WTC11 (cell line): ENCODE data around the gene ATXN2L.

Experiments
- CREB1 ChIP-seq: sonication (generic); formaldehyde crosslinking; IDR thresholded peaks from 2 replicates; pipeline ENCODE4 v1.8.0; 2023; ENCODE audit warnings: mild to moderate bottlenecking, missing genetic modification reagents
- ELF4 ChIP-seq: sonication (generic); formaldehyde crosslinking; IDR thresholded peaks from 2 replicates; pipeline ENCODE4 v1.8.1; 2022; ENCODE audit warnings: low read depth, mild to moderate bottlenecking, moderate library complexity, missing genetic modification reagents
- ESRRA ChIP-seq: sonication (generic); formaldehyde crosslinking; IDR thresholded peaks from 2 replicates; pipeline ENCODE4 v1.8.1; 2022; ENCODE audit warnings: mild to moderate bottlenecking, missing genetic modification reagents, borderline replicate concordance
- FOXJ3 ChIP-seq: sonication (generic); formaldehyde crosslinking; IDR thresholded peaks from 2 replicates; pipeline ENCODE4 v1.9.0; 2021; ENCODE audit warnings: missing genetic modification reagents, mild to moderate bottlenecking, borderline replicate concordance
- SMAD3 ChIP-seq: sonication (generic); formaldehyde crosslinking; IDR thresholded peaks from 2 replicates; pipeline ENCODE4 v1.8.0; 2022; ENCODE audit warnings: missing genetic modification reagents, mild to moderate bottlenecking, borderline replicate concordance
- SMAD4 ChIP-seq: sonication (generic); formaldehyde crosslinking; IDR thresholded peaks from 2 replicates; pipeline ENCODE4 v1.8.0; 2022; ENCODE audit warnings: mild to moderate bottlenecking, missing genetic modification reagents
- SOX15 ChIP-seq: fragments of 250-450 bp; sonication (Bioruptor Pico); IDR thresholded peaks from 2 replicates; pipeline ENCODE4 v1.9.0; 2021; ENCODE audit warnings: mild to moderate bottlenecking
- TF ChIP-seq, protein P1 (sequence below): sonication (generic); formaldehyde crosslinking; conservative IDR thresholded peaks from 2 replicates; pipeline ENCODE4 v1.8.1; 2023; ENCODE audit warnings: mild to moderate bottlenecking, low read depth, missing genetic modification reagents, moderate library complexity
- TF ChIP-seq, protein P2 (sequence below): fragments of 250-450 bp; sonication (Bioruptor Pico); IDR thresholded peaks from 2 replicates; pipeline ENCODE4 v1.9.0; 2021; ENCODE audit warnings: mild to moderate bottlenecking
- TF ChIP-seq, protein P3 (sequence below): sonication (generic); formaldehyde crosslinking; IDR thresholded peaks from 2 replicates; pipeline ENCODE4 v1.8.0; 2022; ENCODE audit warnings: mild to moderate bottlenecking, missing genetic modification reagents
- TF ChIP-seq, protein P4 (sequence below): sonication (generic); formaldehyde crosslinking; IDR thresholded peaks from 2 replicates; pipeline ENCODE4 v1.8.1; 2022; ENCODE audit warnings: missing genetic modification reagents, borderline replicate concordance
- TF ChIP-seq, protein P5 (sequence below): fragments of 200-600 bp; IDR thresholded peaks from 2 replicates; pipeline ENCODE4 v1.8.0; 2022; ENCODE audit warnings: antibody characterized with exemption

DNA sequence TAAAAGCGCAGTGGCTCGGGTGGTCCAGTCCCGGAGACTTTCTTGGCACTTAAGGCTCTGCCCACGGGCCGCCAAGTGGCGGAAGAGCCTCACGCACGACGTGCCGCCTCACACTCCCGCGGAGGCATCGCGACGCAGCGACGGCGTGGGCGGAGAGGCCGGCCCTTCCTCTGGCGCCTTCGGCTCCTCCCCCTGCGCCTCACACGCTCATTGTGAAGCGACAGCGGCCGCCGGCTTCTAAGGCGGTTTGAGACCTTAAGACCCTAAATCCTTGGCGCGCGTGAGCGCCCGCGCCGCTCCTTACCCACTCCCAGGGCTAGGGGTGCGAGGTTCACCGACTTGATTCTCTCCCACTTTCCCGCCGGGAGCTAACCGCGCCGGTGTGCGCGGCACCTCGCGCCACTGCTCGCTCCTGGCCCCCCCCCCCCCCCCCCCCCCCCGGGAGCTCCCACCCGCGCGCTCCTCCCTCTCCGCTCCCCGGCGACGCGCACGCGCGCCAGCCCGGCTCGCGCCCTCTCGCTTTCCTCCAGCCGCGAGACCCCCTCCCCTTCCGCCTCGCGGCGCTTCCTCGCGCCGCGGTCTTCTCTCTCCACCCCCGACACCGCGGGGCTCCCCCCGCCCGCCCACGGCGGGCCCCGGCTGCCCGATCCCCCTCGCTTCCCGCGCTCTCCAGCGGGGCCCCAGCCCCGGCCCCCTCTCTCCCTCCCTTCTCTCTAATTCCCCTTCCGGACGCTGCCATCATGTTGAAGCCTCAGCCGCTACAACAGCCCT lies at the start of gene ATXN2L:
- no peak for TF ChIP-seq ELF4 (CRISPR knock-in tag)
- TF ChIP-seq SOX15: no peak
- TF ChIP-seq, protein P1, sequence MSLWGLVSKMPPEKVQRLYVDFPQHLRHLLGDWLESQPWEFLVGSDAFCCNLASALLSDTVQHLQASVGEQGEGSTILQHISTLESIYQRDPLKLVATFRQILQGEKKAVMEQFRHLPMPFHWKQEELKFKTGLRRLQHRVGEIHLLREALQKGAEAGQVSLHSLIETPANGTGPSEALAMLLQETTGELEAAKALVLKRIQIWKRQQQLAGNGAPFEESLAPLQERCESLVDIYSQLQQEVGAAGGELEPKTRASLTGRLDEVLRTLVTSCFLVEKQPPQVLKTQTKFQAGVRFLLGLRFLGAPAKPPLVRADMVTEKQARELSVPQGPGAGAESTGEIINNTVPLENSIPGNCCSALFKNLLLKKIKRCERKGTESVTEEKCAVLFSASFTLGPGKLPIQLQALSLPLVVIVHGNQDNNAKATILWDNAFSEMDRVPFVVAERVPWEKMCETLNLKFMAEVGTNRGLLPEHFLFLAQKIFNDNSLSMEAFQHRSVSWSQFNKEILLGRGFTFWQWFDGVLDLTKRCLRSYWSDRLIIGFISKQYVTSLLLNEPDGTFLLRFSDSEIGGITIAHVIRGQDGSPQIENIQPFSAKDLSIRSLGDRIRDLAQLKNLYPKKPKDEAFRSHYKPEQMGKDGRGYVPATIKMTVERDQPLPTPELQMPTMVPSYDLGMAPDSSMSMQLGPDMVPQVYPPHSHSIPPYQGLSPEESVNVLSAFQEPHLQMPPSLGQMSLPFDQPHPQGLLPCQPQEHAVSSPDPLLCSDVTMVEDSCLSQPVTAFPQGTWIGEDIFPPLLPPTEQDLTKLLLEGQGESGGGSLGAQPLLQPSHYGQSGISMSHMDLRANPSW (CRISPR knock-in tag): no peak
- TF ChIP-seq SMAD3 (CRISPR knock-in tag): no peak
- TF ChIP-seq, protein P2, sequence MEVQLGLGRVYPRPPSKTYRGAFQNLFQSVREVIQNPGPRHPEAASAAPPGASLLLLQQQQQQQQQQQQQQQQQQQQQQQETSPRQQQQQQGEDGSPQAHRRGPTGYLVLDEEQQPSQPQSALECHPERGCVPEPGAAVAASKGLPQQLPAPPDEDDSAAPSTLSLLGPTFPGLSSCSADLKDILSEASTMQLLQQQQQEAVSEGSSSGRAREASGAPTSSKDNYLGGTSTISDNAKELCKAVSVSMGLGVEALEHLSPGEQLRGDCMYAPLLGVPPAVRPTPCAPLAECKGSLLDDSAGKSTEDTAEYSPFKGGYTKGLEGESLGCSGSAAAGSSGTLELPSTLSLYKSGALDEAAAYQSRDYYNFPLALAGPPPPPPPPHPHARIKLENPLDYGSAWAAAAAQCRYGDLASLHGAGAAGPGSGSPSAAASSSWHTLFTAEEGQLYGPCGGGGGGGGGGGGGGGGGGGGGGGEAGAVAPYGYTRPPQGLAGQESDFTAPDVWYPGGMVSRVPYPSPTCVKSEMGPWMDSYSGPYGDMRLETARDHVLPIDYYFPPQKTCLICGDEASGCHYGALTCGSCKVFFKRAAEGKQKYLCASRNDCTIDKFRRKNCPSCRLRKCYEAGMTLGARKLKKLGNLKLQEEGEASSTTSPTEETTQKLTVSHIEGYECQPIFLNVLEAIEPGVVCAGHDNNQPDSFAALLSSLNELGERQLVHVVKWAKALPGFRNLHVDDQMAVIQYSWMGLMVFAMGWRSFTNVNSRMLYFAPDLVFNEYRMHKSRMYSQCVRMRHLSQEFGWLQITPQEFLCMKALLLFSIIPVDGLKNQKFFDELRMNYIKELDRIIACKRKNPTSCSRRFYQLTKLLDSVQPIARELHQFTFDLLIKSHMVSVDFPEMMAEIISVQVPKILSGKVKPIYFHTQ: no peak
- TF ChIP-seq, protein P3, sequence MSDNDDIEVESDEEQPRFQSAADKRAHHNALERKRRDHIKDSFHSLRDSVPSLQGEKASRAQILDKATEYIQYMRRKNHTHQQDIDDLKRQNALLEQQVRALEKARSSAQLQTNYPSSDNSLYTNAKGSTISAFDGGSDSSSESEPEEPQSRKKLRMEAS (CRISPR knock-in tag): peak; percentile 84
- TF ChIP-seq, protein P4, sequence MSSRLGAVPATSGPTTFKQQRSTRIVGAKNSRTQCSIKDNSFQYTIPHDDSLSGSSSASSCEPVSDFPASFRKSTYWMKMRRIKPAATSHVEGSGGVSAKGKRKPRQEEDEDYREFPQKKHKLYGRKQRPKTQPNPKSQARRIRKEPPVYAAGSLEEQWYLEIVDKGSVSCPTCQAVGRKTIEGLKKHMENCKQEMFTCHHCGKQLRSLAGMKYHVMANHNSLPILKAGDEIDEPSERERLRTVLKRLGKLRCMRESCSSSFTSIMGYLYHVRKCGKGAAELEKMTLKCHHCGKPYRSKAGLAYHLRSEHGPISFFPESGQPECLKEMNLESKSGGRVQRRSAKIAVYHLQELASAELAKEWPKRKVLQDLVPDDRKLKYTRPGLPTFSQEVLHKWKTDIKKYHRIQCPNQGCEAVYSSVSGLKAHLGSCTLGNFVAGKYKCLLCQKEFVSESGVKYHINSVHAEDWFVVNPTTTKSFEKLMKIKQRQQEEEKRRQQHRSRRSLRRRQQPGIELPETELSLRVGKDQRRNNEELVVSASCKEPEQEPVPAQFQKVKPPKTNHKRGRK (CRISPR knock-in tag): no peak
- peak; percentile 20; the same call in 1 of the 2 replicates for TF ChIP-seq ESRRA (CRISPR knock-in tag)
- TF ChIP-seq, protein P5, sequence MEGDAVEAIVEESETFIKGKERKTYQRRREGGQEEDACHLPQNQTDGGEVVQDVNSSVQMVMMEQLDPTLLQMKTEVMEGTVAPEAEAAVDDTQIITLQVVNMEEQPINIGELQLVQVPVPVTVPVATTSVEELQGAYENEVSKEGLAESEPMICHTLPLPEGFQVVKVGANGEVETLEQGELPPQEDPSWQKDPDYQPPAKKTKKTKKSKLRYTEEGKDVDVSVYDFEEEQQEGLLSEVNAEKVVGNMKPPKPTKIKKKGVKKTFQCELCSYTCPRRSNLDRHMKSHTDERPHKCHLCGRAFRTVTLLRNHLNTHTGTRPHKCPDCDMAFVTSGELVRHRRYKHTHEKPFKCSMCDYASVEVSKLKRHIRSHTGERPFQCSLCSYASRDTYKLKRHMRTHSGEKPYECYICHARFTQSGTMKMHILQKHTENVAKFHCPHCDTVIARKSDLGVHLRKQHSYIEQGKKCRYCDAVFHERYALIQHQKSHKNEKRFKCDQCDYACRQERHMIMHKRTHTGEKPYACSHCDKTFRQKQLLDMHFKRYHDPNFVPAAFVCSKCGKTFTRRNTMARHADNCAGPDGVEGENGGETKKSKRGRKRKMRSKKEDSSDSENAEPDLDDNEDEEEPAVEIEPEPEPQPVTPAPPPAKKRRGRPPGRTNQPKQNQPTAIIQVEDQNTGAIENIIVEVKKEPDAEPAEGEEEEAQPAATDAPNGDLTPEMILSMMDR: no peak
- TF ChIP-seq FOXJ3: no peak
- no peak for TF ChIP-seq SMAD4 (CRISPR knock-in tag)
- TF ChIP-seq CREB1 (CRISPR knock-in tag): peak; percentile 80
